ENCODE measurements around the gene SESN1.

Gene SESN1

DNA sequence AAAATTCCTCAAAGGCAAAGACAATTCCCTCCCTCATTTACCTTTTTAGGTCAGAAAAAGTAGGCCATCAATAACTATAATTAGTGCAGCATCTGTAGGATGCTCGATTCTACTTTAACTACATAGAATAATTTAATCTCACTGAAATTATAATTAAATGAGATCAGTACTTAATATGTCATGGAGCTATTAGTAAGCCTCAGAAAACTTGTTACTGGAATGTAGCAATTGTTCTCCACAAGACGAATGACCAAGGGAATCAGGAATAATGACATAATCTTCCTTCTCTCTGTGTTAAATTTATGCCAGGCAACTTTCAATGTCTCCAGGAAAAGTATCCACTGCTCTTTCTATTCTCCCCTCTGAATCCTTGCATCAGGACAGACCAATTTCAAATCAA is 34.1 kb downstream of the SESN1 start:
- DNase-seq (ENCODE audit: low spot score): no peak

- DNase-seq (ENCODE audit: low spot score): no peak
Observed at GRCh38 chr6:109059571-109060021, 35.0 kb downstream of the SESN1 start.

- DNase-seq (ENCODE audit: low spot score): no peak
Observed at GRCh38 chr6:109059153-109059552, 35.5 kb downstream of the SESN1 start.

- no peak for DNase-seq (ENCODE audit: low spot score)
Observed at GRCh38 chr6:109058620-109059019, 36.0 kb downstream of the SESN1 start.

DNA sequence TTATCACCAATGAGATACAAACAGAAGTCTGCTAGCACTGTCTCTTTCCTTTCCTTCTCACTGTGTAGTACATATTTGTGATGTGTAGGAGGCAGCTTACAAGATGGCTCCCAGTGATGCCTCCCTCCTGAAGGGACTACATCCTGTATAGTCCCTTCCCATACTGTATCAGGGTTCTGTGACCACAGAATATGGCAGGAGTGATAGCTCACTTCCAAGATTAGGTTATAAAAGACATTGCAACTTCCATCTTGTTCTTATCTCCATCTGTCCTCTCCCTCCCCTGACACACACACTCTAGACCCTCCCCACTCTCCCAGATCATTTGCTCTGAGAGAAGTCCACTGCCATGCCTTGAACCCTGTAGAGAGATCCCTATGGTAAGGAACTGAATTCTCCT is 38.0 kb downstream of the SESN1 start:
- DNase-seq (ENCODE audit: low spot score): no peak

- DNase-seq (ENCODE audit: low spot score): no peak
Observed at GRCh38 chr6:109055771-109056235, 38.8 kb downstream of the SESN1 start.

DNA sequence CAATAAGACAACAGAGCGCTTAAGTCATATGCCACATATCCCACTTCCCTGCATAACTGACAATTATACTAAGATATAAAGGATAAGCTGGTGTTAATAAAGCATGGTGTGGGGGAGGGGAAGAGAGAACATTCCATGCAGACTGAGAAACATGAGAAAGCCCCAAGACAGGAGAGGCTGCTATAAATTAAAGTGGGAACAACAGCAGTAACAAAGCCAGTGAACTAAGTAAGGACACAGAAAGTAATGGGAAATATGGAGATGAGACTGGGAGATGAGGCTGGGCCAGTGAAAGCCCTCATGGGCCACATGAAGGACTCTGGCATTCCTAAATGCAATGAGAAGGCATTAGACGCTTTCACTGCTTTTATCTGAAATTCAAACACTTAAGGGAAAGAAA is 41.3 kb downstream of the SESN1 start:
- no peak for DNase-seq (ENCODE audit: low spot score)

- no peak for DNase-seq (ENCODE audit: low spot score)
Observed at GRCh38 chr6:109052852-109053251, 41.8 kb downstream of the SESN1 start.

- DNase-seq (ENCODE audit: low spot score): no peak
Observed at GRCh38 chr6:109052018-109052651, 42.5 kb downstream of the SESN1 start.

GRCh38 chr6:109051301-109052017 is 43.2 kb downstream of the SESN1 start:
- no peak for DNase-seq (ENCODE audit: low spot score)

- DNase-seq (ENCODE audit: low spot score): no peak
Observed at GRCh38 chr6:109050447-109051102, 44.1 kb downstream of the SESN1 start.

DNA sequence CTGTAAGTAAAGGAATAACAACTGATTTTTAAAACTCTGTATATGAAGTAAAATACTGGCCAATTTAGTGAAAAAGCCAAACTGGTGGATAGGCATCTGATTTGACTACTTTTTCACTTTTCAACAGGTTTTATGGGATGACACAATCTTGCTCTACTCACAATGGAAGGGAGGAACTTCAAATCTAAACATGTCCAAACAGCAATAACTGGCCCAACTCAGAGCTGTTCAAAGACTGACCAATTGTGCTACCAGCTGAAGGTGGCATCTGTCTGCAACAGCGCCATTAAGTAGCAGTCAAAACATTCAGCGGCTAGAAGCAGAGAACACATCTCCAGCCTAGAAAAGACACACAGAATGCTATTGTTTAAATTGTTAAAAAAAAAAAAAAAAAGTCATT is 44.6 kb downstream of the SESN1 start:
- DNase-seq (ENCODE audit: low spot score): no peak

- no peak for DNase-seq (ENCODE audit: low spot score)
Observed at GRCh38 chr6:109048670-109049415, 45.8 kb downstream of the SESN1 start.

GRCh38 chr6:109048176-109048575 is 46.5 kb downstream of the SESN1 start:
- no peak for DNase-seq (ENCODE audit: low spot score)

DNA sequence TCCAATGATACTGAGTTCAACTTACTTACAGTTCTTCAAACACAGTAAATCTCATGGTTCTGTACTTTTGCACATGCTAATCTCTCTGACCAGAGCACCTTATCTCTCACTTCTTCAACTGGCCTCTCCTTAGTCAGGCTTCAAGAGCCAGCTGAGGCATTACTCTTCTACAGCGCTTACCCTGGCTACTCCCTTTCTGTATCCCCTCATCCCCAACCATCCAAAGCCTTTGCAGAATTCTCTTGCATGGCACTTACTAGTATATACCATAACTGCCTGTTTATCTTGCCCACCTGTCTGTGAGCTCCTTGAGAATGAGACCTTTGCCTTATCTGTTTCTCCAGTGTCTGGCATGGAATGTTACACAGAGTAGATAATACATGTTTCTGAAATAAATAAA is 49.2 kb downstream of the SESN1 start:
- no peak for DNase-seq (ENCODE audit: low spot score)

DNA sequence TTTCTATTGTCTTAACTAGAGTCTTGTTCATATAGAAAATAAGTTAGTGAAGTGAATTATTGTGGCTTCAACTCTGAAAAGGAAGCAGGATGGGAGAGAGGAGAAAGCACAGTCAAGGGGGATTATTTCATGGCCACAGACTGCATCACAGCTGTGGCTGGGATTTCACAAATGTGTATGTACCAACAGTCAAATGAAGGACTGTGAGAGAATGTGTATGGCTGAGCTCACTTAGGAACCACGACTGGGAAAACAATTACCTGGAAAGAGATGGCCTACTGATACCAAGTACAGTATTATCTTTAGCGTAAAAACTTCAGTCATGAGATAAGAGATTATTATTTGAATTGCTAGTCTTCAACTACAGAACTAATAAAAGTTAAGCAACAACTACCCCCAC is 54.9 kb downstream of the SESN1 start:
- DNase-seq (ENCODE audit: low spot score): no peak

- DNase-seq (ENCODE audit: low spot score): no peak
Observed at GRCh38 chr6:109038837-109039398, 55.7 kb downstream of the SESN1 start.

GRCh38 chr6:109036574-109037294 is 57.9 kb downstream of the SESN1 start:
- DNase-seq (ENCODE audit: low spot score): no peak

GRCh38 chr6:109034526-109034925 is 60.1 kb downstream of the SESN1 start:
- no peak for DNase-seq (ENCODE audit: low spot score)

- DNase-seq (ENCODE audit: low spot score): no peak
Observed at GRCh38 chr6:109033655-109034054, 61.0 kb downstream of the SESN1 start.

DNA sequence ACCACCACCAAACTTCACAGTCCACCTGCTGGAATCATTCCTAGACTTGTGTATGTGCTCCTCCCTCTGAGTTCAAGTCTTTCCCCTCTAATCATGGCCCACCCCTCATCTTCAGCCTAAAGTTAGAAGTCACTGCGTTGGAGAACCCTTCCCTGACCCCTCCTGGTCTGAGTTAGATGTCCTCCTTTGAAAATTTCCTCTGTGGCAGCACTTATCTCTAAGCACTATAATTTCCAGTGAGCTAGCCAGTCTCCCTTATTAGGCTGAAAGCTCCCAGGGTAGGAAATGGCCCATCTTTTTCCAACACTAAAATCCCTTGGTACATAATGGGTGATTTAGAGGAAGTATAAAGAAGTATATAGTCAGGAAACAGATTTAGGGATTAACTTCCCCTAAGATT is 63.2 kb downstream of the SESN1 start:
- DNase-seq (ENCODE audit: low spot score): no peak

Measured in ecto neural progenitor cell (in vitro differentiated cells).